BE2C (cell line): ENCODE results near the gene IGSF9B.

Experiments used
- DNase-seq: peaks from one replicate; pipeline ENCODE4 v3.0.0-alpha.2; 2020
- H3K27me3 ChIP-seq: fragments of 250-450 bp; sonication (Bioruptor Pico); 2 replicates; pipeline ENCODE4 v1.5.1; 2020; ENCODE audit warnings: mild to moderate bottlenecking
- H3K36me3 ChIP-seq: fragments of 250-450 bp; sonication (Bioruptor Pico); 2 replicates; pipeline ENCODE4 v1.5.1; 2020; ENCODE audit warnings: mild to moderate bottlenecking
- H3K4me1 ChIP-seq: fragments of 250-450 bp; sonication (Bioruptor Pico); 2 replicates; pipeline ENCODE4 v1.5.1; 2020
- H3K4me3 ChIP-seq: 2 replicates; pipeline ENCODE4 v1.5.1; 2011; ENCODE audit warnings: low read depth, low read length
- H3K9me3 ChIP-seq: fragments of 250-450 bp; sonication (Bioruptor Pico); 2 replicates; pipeline ENCODE4 v1.5.1; 2020
- CTCF ChIP-seq: IDR thresholded peaks from 2 replicates; pipeline ENCODE4 v1.5.1; 2012; ENCODE audit warnings: mild to moderate bottlenecking, low read depth, low read length

Gene IGSF9B

GRCh38 chr11:133969112-133969511 lies 12.3 kb upstream of the IGSF9B start:
- H3K4me1 ChIP-seq = peaks cover 7% of the 10 kb centered on the region
- H3K9me3 ChIP-seq = no peaks in the 10 kb centered on the region
- no peak for TF ChIP-seq CTCF
- no peaks in the 10 kb centered on the region for H3K27me3 ChIP-seq
- DNase-seq = no peak
- no peaks in the 10 kb centered on the region for H3K36me3 ChIP-seq
- no peak overlapping the region for H3K4me3 ChIP-seq

- H3K36me3 ChIP-seq = no peaks in the 10 kb centered on the region
- H3K4me1 ChIP-seq = peaks cover 7% of the 10 kb centered on the region
- no peak for TF ChIP-seq CTCF
- DNase-seq = no peak
- H3K27me3 ChIP-seq = no peaks in the 10 kb centered on the region
- no peaks in the 10 kb centered on the region for H3K9me3 ChIP-seq
- H3K4me3 ChIP-seq = no peak overlapping the region
Observed at GRCh38 chr11:133968300-133968699, 11.5 kb upstream of the IGSF9B start.

GRCh38 chr11:133967599-133968238 lies 11.0 kb upstream of the IGSF9B start:
- DNase-seq = no peak
- H3K4me3 ChIP-seq = no peak overlapping the region
- no peak for TF ChIP-seq CTCF
- H3K9me3 ChIP-seq = no peaks in the 10 kb centered on the region
- H3K4me1 ChIP-seq = peaks cover 7% of the 10 kb centered on the region
- no peaks in the 10 kb centered on the region for H3K36me3 ChIP-seq
- no peaks in the 10 kb centered on the region for H3K27me3 ChIP-seq

- TF ChIP-seq CTCF = no peak
- H3K36me3 ChIP-seq = no peaks in the 10 kb centered on the region
- no peak for DNase-seq
- H3K9me3 ChIP-seq = no peaks in the 10 kb centered on the region
- peaks cover 7% of the 10 kb centered on the region for H3K4me1 ChIP-seq
- no peaks in the 10 kb centered on the region for H3K27me3 ChIP-seq
- H3K4me3 ChIP-seq = no peak overlapping the region
Observed at GRCh38 chr11:133966921-133967598, 10.3 kb upstream of the IGSF9B start.

GRCh38 chr11:133966172-133966651 lies 9.4 kb upstream of the IGSF9B start:
- Histone ChIP-seq H3K9me3 (no peaks in the 10 kb centered on the region), H3K36me3 (no peaks in the 10 kb centered on the region), H3K4me1 (peaks cover 7% of the 10 kb centered on the region), H3K4me3 (no peak overlapping the region), H3K27me3 (no peaks in the 10 kb centered on the region)
- no peak for TF ChIP-seq CTCF
- DNase-seq = no peak

- H3K4me3 ChIP-seq = no peak overlapping the region
- H3K4me1 ChIP-seq = peaks cover 7% of the 10 kb centered on the region
- no peaks in the 10 kb centered on the region for H3K36me3 ChIP-seq
- no peaks in the 10 kb centered on the region for H3K27me3 ChIP-seq
- no peak for DNase-seq
- no peaks in the 10 kb centered on the region for H3K9me3 ChIP-seq
- TF ChIP-seq CTCF = no peak
Observed at GRCh38 chr11:133965031-133965601, 8.3 kb upstream of the IGSF9B start.
